HepG2 (cell line): ENCODE results near the gene SLC25A1. TPM values are rescaled to one million over a fixed set of nuclear protein-coding genes. Genes with fewer than 3 reads are reported as not detected.
A peak's percentile ranks its signal among the peaks of the same experiment; 100 is the strongest.

Source experiments
- CBX1 ChIP-seq: IDR thresholded peaks from one replicate; pipeline ENCODE4 v1.6.1; 2016; ENCODE audit warnings: antibody characterized with exemption, low read depth
- ETV6 ChIP-seq: sonication (generic); formaldehyde crosslinking; conservative IDR thresholded peaks from 2 replicates; pipeline ENCODE4 v1.4.0; 2020; ENCODE audit warnings: missing genetic modification reagents
- FOSL1 ChIP-seq: sonication (generic); formaldehyde crosslinking; IDR thresholded peaks from 2 replicates; pipeline ENCODE4 v1.9.0; 2021; ENCODE audit warnings: missing genetic modification reagents, borderline replicate concordance
- FOXO1 ChIP-seq: sonication (generic); formaldehyde crosslinking; IDR thresholded peaks from 2 replicates; pipeline ENCODE4 v1.4.0; 2020; ENCODE audit warnings: missing genetic modification reagents
- HDAC2 ChIP-seq: sonication (generic); formaldehyde crosslinking; IDR thresholded peaks from 2 replicates; pipeline ENCODE4 v1.4.0; 2020; ENCODE audit warnings: missing genetic modification reagents
- KAT8 ChIP-seq: IDR thresholded peaks from 2 replicates; pipeline ENCODE4 v1.6.1; 2016; ENCODE audit warnings: missing genetic modification reagents, missing compliant biosample characterization
- KDM6A ChIP-seq: IDR thresholded peaks from 2 replicates; pipeline ENCODE4 v1.6.1; 2016; ENCODE audit warnings: low read depth
- KLF15 ChIP-seq: sonication (generic); formaldehyde crosslinking; IDR thresholded peaks from 2 replicates; pipeline ENCODE4 v1.8.1; 2023; ENCODE audit warnings: borderline replicate concordance, mild to moderate bottlenecking, inconsistent platforms, missing genetic modification reagents, mixed read lengths
- KMT2A ChIP-seq: sonication (generic); formaldehyde crosslinking; IDR thresholded peaks from 2 replicates; pipeline ENCODE4 v1.4.0; 2020; ENCODE audit warnings: missing genetic modification reagents
- NR1H2 ChIP-seq: sonication (generic); formaldehyde crosslinking; IDR thresholded peaks from 2 replicates; pipeline ENCODE4 v1.8.1; 2022; ENCODE audit warnings: low read depth, missing genetic modification reagents, borderline replicate concordance
- NR2F2 ChIP-seq: IDR thresholded peaks from 2 replicates; pipeline ENCODE4 v1.6.1; 2012; ENCODE audit warnings: low read depth, inconsistent platforms, borderline replicate concordance
- PPARG ChIP-seq: conservative IDR thresholded peaks from 2 replicates; pipeline ENCODE4 v1.6.1; 2016; ENCODE audit warnings: missing biosample characterization, missing genetic modification reagents
- PTBP1 ChIP-seq: fragments of 200-400 bp; formaldehyde crosslinking; IDR thresholded peaks from 2 replicates; pipeline ENCODE4 v1.6.1; 2018; ENCODE audit warnings: low read length, low read depth; ENCODE audit not compliant: poor library complexity, severe bottlenecking
- SP1 ChIP-seq, 2 experiments: fragments of 450-650 bp in 1 of 2; sonication (generic) in 1 of 2; formaldehyde crosslinking in 1 of 2; IDR thresholded peaks; 2 replicates each; pipeline versions ENCODE4 v1.4.0 to v1.6.1; 2016 to 2020; ENCODE audit warnings: missing genetic modification reagents in 1 of 2
- TBL1XR1 ChIP-seq: fragments of 150-350 bp; IDR thresholded peaks from 2 replicates; pipeline ENCODE4 v1.6.1; 2014; ENCODE audit warnings: borderline replicate concordance, low read length; ENCODE audit not compliant: partially characterized antibody
- ZMYM4 ChIP-seq: sonication (generic); formaldehyde crosslinking; IDR thresholded peaks from 2 replicates; pipeline ENCODE4 v1.8.1; 2023; ENCODE audit warnings: mild to moderate bottlenecking, missing genetic modification reagents
- ZNF138 ChIP-seq: sonication (generic); formaldehyde crosslinking; IDR thresholded peaks from 2 replicates; pipeline ENCODE4 v1.5.0; 2020; ENCODE audit warnings: mild to moderate bottlenecking, low read depth, missing genetic modification reagents
- ZNF572 ChIP-seq: sonication (generic); formaldehyde crosslinking; IDR thresholded peaks from 2 replicates; pipeline ENCODE4 v1.5.1; 2020; ENCODE audit warnings: mild to moderate bottlenecking, missing genetic modification reagents
- ZNF629 ChIP-seq: sonication (generic); formaldehyde crosslinking; conservative IDR thresholded peaks from 2 replicates; pipeline ENCODE4 v1.5.0; 2020; ENCODE audit warnings: missing genetic modification reagents
- ZNF83 ChIP-seq: sonication (generic); formaldehyde crosslinking; IDR thresholded peaks from 2 replicates; pipeline ENCODE4 v1.4.0; 2020; ENCODE audit warnings: missing genetic modification reagents, mild to moderate bottlenecking, borderline replicate concordance
- ZZZ3 ChIP-seq: sonication (generic); formaldehyde crosslinking; IDR thresholded peaks from 2 replicates; pipeline ENCODE4 v1.4.0; 2020; ENCODE audit warnings: missing genetic modification reagents, mild to moderate bottlenecking, borderline replicate concordance
- polyA plus RNA-seq, 8 experiments: library from polyadenylated mRNA; depleted of rRNA in 3 of 8; stranded (reverse) in 7 of 8; unstranded in 1 of 8; fragments of >200 nt; fragmentation: Illumina TruSeq in 4 of 8; extraction: Trizol in 4 of 8; gene quantifications; 2 replicates each; pipeline versions ENCODE4 v1.2.1 to v1.2.3, GENCODE V29; 2011 to 2016; ENCODE audit warnings: low read depth in 4 of 8, missing spikeins in 1 of 8, mixed read lengths in 1 of 8; ENCODE audit not compliant: insufficient read depth in 1 of 8
- total RNA-seq, 5 experiments: library from RNA; depleted of rRNA; stranded (reverse); fragments of >200 nt; fragmentation: Illumina TruSeq; extraction: Trizol; gene quantifications; 2 replicates each; pipeline ENCODE4 v1.2.3, GENCODE V29; 2016; ENCODE audit warnings: low read depth in 1 of 5
- TF ChIP-seq, protein P1 (sequence below), 2 experiments: sonication (generic) in 1 of 2; formaldehyde crosslinking in 1 of 2; IDR thresholded peaks; 2 replicates each; pipeline versions ENCODE4 v1.5.1 to v1.6.1; 2011 to 2020; ENCODE audit warnings: borderline replicate concordance in 1 of 2, low read depth in 1 of 2, low read length in 1 of 2, mild to moderate bottlenecking in 1 of 2, missing genetic modification reagents in 1 of 2, moderate library complexity in 1 of 2
- TF ChIP-seq, protein P2 (sequence below): sonication (generic); formaldehyde crosslinking; IDR thresholded peaks from 2 replicates; pipeline ENCODE4 v1.5.0; 2020; ENCODE audit warnings: missing genetic modification reagents
- TF ChIP-seq, protein P3 (sequence below): sonication (generic); formaldehyde crosslinking; IDR thresholded peaks from 2 replicates; pipeline ENCODE4 v1.4.0; 2020; ENCODE audit warnings: mild to moderate bottlenecking, missing genetic modification reagents
- TF ChIP-seq, protein P4 (sequence below): sonication (generic); formaldehyde crosslinking; IDR thresholded peaks from 2 replicates; pipeline ENCODE4 v1.4.0; 2020; ENCODE audit warnings: missing genetic modification reagents

Gene SLC25A1
- total and polyA plus RNA-seq, 2 of the 13 experiments (the other 11 are each of a cell fraction or from before 2014, with no cell fraction given) = 49.4 to 161 TPM

DNA sequence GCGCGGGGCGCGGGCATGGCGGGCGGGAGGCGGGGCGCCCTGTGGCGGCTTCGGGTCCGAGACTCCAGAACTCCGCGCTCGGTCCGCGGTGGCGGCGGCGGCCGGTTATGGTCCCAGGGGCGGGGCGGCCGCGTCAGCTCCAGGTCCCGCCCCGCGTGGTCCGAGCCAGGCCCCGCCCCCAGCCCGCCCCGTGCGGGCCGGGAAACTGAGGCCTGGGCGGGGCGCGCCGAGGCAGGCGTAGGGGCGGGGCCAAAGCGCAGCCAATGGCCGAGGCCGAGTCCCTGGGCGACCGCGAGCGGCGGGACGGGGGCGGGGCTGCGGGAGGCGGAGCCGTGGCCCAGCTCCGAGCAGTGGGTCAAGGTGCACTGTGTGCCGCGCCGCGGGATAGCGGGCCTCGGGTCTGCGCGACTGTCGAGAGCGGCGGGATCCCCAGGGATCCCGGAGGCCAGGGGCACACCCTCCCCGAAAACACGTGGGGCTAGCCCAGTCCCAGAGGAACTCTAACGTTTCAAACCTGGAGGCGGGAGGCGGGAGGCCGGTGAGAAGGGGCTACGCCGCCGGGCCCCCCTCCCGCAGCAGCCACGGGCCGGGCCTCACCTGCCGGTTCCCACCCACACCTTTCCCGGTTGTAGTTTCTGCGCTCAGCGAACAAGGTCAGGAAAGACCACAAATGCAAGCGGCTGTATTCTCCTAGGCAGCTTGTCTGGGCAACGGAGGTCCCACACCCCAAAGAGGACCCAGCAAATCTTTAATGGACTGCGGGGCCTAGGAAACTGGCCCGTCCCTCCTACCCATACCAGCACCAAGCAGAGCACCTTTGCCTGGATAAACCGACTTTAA is at the start of gene SLC25A1 (continued):
- TF ChIP-seq, protein P1, sequence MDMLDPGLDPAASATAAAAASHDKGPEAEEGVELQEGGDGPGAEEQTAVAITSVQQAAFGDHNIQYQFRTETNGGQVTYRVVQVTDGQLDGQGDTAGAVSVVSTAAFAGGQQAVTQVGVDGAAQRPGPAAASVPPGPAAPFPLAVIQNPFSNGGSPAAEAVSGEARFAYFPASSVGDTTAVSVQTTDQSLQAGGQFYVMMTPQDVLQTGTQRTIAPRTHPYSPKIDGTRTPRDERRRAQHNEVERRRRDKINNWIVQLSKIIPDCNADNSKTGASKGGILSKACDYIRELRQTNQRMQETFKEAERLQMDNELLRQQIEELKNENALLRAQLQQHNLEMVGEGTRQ (IDR thresholded peaks at IDR 0.05; ENCODE audit: low read depth, low read length) = no peak
- TF ChIP-seq, protein P1 (CRISPR knock-in tag; IDR thresholded peaks at IDR 0.05; ENCODE audit: borderline replicate concordance) = no peak
- TF ChIP-seq KDM6A (CRISPR knock-in tag) = no peak
- TF ChIP-seq, protein P2, sequence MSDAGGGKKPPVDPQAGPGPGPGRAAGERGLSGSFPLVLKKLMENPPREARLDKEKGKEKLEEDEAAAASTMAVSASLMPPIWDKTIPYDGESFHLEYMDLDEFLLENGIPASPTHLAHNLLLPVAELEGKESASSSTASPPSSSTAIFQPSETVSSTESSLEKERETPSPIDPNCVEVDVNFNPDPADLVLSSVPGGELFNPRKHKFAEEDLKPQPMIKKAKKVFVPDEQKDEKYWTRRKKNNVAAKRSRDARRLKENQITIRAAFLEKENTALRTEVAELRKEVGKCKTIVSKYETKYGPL = 0 out of 2 replicates have a peak, but pooled peaks have one; percentile 49
- peak; percentile 26 for TF ChIP-seq ZMYM4 (CRISPR knock-in tag)
- 0 out of 2 replicates have a peak, but pooled peaks have one; percentile 21 for TF ChIP-seq FOSL1 (CRISPR knock-in tag)
- TF ChIP-seq, protein P3, sequence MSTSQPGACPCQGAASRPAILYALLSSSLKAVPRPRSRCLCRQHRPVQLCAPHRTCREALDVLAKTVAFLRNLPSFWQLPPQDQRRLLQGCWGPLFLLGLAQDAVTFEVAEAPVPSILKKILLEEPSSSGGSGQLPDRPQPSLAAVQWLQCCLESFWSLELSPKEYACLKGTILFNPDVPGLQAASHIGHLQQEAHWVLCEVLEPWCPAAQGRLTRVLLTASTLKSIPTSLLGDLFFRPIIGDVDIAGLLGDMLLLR (CRISPR knock-in tag) = peak; percentile 68; the same call in 1 of the 2 replicates
- TF ChIP-seq FOXO1 = 0 out of 2 replicates have a peak, but pooled peaks have one; percentile 40
- TF ChIP-seq TBL1XR1 = peak; percentile 6
- TF ChIP-seq PTBP1 = no peak
- no peak for TF ChIP-seq KMT2A (CRISPR knock-in tag)
- no peak for TF ChIP-seq NR1H2 (CRISPR knock-in tag)
- 0 out of 2 replicates have a peak, but pooled peaks have one; percentile 68 for TF ChIP-seq ZNF138 (CRISPR knock-in tag)
- peak; percentile 44; the same call in 1 of the 2 replicates for TF ChIP-seq NR2F2
- TF ChIP-seq CBX1 = peak; percentile 67
- TF ChIP-seq KAT8 (CRISPR knock-in tag) = peak; percentile 39; the same call in 1 of the 2 replicates
- TF ChIP-seq SP1 (IDR thresholded peaks at IDR 0.05) = no peak
- peak; percentile 27; the same call in 1 of the 2 replicates for TF ChIP-seq SP1 (CRISPR knock-in tag; IDR thresholded peaks at IDR 0.05)
- TF ChIP-seq ZNF629 = 0 out of 2 replicates have a peak, but pooled peaks have one; percentile 29
- TF ChIP-seq PPARG (CRISPR knock-in tag) = peak; percentile 96
- no peak for TF ChIP-seq HDAC2 (CRISPR knock-in tag)
- no peak for TF ChIP-seq ZZZ3 (CRISPR knock-in tag)
- TF ChIP-seq, protein P4, sequence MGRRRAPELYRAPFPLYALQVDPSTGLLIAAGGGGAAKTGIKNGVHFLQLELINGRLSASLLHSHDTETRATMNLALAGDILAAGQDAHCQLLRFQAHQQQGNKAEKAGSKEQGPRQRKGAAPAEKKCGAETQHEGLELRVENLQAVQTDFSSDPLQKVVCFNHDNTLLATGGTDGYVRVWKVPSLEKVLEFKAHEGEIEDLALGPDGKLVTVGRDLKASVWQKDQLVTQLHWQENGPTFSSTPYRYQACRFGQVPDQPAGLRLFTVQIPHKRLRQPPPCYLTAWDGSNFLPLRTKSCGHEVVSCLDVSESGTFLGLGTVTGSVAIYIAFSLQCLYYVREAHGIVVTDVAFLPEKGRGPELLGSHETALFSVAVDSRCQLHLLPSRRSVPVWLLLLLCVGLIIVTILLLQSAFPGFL = no peak
- no peak for TF ChIP-seq ETV6 (CRISPR knock-in tag)
- no peak for TF ChIP-seq ZNF83
- TF ChIP-seq ZNF572 = 0 out of 2 replicates have a peak, but pooled peaks have one; percentile 24
- TF ChIP-seq KLF15 = peak; percentile 30; the same call in 1 of the 2 replicates
